GM21360 (cell line): ENCODE measurements around the gene PCNX3.

Experiments used
- ATAC-seq: cut with Tn5 transposase; IDR thresholded peaks from one replicate; pipeline ENCODE4 v1.9.1; 2021; ENCODE audit warnings: mild to moderate bottlenecking, moderate library complexity; ENCODE audit not compliant: unreplicated experiment

Gene PCNX3

DNA sequence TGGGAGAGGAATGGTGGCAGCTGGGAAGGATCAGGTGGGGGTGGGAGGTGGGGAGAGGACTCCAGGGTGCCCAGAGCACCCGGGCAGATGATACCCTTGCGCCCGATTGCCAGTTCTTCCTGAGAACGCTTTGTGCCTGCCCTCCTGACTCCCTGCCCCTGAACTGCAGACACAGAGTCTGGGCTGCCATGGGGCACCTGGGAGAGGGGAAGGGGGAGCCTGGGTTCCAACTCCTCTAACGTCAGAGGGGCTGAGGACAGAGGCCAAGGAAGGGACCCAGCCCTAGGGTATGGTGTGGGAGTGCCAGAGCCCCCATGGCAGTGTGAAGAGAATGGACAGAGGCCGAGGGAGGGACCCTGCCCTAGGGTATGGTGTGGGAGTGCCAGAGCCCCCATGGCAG is 19.1 kb upstream of the PCNX3 start:
- ATAC-seq = no peak

DNA sequence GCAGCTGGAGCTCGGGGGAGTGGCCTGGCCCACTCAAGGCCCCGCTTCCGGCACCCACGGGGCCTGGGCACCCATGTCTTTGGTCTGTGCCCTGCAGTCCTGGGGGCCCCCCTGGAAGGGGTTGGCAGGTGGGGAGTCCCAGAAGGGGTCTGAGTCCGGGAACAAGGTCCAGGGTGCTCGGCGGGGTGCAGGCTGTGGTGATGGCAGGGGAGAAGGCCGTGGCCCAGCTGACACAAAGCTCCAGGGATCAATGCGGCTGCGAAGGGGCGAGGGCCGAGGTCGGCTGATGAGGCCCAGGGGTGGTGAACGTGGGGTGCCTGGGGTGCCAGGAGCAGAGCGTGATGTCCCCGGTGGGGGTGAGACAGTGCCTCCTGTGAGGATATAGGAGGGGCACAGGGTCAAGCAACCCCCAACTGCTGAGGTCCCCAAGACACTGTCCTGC is 17.3 kb upstream of the PCNX3 start:
- no peak for ATAC-seq

DNA sequence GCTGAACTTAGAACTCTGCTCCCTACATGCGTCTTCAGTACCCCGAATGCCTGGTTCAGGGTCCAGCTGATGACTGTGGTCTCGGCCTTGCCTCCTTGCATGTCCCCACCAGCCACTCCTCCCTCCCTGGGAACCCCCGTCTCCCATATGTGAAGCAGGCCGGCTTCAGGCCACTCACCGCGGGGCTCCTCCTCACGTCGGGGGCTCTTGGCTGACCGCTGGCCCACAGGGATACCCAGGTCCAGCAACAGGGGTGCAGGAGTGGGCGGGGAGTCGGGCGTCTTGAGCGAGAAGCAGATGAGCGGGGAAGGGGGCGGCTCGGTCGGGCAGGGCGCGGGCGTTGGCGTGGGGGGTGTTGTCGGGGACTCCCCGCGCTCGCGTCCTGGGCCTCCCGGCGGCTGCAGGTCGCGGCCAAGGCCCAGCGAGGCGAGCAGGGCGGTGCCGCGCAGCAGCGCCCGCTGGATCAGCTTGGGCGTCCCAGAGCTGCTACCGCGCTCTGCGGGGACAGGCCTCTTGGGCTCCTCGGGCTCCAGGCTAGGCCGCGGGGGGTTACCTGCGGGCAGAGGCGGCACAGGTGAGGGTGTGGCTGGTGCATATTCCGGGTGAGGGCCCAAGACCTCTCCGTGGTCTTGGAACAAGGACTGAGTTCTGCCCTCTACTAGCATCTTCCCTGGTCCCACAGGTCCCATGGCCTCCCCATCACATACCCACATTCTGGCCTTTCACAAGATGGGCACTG is 16.2 kb upstream of the PCNX3 start:
- ATAC-seq = no peak

DNA sequence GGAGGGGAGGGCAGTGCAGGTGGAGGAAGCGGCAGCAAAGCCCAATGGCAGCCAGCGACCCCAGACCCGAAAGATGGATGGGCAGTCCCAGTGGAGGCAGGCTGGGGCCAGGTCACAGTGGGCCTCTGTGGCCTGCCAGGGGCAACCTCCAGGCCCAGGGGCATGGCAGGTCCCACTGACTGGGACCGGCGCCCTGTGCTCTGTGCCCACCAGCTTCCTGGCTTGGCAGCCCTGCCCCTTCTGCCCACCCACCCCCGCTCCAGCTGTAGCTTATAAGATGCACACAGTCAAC is 15.7 kb upstream of the PCNX3 start:
- ATAC-seq = no peak

DNA sequence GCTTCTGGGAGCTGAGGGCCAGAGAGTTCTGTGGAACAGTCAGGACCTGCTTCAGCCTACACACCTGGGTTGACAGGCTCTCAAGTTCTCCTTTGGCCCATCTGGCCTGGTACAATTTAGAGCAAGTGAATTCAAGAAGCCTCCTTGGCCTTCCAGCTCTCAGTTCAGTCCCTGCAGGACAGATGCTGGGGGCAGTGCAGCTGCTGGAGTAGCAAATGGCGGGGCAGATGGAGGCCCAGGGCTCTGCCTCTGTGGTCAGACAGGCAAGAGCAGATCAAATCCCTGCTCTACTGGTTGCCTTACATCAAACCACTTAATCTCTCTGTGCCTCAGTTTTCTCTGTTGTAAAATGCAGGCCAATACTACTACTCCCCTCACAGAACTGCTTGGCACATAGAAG is 11.3 kb upstream of the PCNX3 start:
- ATAC-seq = no peak

DNA sequence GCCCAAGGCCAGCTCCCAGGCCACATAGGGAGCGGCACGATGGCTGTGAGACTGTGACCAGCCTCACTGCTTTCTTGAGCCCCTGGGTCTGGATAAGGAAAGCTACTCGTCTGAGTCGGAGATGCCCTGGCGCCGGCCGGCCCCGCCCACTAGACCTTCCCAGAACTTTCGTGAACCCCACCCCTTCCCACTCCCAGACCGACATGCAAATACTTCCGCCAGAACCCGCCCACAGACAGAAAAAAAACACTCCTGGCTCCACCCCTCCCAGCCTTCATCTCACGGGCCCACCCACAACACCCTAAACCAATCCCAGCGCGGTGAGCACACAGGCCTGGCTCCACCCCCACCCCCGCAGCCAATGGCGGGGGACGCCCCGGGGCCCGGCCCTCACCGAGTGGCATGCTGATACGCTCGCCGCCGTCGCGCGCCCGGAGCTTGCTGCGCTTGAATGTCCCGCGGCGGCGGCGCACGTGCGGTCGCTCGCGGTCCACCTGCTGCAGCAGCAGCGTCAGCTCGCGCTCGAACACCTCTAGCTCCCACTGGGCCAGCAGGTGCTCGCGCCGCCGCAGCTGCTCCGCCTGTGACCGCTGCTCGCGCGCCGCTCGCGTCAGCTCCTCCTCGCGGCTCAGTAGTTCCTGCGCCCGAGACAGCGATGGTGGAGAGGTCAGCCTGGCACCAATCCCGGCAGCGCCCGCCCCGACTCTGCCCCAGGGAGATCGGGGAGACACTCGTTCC is 8.5 kb upstream of the PCNX3 start:
- no peak for ATAC-seq

DNA sequence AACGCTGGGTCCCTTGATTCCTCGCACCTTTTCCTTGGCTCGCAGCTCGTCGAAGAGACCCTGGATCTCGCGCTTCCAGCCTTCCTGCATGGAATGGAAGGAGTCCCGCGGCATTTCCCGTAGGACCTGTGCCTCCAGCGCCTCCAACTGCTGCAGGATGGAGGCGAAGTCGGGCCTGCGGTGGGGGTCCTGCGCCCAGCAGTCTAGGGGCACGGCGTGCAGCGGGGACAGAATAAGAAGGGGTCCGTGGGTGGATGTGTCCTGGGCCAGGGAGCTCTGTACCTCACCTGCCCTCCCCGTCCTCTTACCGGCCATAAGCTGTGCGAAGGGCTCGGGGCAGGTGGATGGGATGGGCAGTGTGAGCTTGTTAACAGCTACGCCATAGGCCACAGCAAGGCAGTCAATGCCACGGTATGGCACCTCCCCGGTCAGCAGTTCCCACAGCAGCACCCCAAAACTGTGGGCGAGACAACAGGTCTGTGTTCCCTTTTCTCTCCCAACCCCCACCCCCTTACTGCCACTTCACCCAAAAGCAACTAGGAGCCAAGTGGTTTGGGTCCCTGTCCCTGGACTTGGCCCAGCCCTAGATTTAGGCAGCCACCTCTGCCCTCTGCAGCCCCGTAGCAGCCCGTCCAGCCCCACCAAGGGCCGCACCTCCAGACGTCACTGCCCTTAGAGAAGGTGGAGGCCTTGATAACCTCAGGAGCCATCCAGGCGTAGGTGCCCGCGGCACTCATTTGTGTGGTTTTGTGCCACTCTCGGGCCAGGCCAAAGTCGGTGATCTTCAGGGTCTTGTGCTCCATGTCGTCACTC is 7.8 kb upstream of the PCNX3 start:
- ATAC-seq = no peak

DNA sequence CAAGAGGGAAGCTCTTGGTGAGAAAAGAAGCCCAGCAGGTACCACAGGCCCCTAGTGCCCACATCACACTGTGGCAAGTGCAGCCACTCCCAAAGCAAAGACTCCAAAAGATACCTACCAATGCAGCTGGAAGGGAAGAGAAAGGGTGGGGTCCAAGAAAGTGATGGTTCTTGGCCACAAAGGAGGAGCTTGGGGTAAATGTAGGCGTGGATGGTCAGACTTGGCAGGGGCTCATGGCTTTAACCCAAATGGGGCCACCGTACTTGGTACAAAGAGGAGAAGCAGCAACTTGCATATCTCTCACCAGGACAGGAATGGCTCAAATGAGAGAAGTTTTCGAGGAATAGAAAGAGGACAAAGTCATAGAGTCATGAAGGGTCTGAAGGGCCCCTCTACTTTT is 6.3 kb upstream of the PCNX3 start:
- no peak for ATAC-seq

DNA sequence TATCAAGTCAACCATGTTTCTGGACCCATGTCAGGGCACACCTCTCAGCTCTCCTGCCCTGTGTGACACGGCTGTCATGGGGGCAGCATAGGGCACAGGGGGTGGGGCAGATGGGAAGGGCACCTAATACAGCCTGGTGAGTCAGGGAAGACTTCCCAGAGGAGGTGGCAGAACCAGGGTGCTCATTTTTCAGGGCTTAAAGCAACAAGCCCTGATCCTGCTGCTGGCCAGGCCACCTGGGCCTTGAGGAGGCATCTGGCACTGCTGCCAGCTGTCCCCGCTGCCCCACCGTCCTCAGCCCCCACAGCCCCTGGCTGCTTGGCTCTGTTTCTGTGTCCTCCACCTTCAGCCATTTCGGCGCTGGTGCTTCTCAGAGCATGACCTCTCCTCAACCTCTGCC is 5.9 kb upstream of the PCNX3 start:
- ATAC-seq = no peak

DNA sequence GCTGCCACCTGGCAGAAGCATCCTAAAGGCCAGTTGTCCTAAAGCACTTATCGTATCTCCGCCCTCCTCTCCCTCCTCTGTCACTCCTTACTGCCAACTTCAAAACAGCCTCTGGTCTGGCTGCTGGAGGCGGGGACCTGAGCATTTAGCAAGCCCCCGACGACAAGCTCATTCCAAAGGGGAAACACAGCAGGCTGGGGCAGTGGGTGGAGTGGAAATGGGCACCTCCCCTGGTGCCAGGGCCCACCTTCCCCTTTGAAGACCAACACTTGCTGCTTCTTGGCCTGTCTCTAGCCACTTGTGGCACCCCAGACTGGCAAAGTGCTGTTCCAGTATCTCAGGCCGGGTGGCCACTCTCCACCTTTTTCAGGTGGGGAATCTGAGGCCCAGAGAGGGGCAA is 5.2 kb upstream of the PCNX3 start:
- ATAC-seq = no peak

DNA sequence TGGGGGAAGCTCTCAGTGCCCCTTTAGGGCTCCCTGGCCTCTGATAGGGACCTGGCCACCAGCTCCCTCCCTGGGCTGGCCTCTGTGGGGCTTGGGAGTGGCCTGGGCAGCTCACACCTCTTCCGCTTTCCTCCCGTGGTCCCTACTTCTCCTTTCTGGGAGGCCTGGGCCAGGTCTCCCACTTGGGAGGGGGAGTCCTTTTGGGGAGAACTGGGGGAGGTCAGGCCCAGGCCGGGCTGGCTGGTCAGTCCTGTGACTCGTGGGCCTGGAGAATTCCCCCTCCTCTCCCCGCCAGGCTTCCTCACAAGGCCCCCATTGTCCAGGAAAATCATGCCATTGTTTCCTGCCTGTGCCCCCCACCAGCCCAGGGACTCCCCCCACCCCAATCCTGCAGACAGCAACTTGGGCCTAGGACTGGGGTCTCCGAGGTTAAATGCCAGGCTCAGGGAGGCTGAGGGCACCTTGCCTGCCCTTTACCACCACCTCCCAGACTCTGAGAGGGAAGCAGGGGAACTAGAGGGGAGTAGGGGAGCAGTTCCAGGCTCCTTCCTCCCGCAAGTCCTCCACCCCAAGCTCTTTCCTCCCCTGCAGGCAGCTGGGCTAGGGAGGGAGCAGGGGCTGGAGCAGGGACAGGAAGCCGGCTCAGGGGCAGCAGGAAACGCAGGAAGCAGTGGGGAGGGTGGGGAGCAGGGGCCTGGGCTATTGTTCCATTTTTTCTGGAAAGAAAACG is 4.4 kb upstream of the PCNX3 start:
- ATAC-seq = no peak

DNA sequence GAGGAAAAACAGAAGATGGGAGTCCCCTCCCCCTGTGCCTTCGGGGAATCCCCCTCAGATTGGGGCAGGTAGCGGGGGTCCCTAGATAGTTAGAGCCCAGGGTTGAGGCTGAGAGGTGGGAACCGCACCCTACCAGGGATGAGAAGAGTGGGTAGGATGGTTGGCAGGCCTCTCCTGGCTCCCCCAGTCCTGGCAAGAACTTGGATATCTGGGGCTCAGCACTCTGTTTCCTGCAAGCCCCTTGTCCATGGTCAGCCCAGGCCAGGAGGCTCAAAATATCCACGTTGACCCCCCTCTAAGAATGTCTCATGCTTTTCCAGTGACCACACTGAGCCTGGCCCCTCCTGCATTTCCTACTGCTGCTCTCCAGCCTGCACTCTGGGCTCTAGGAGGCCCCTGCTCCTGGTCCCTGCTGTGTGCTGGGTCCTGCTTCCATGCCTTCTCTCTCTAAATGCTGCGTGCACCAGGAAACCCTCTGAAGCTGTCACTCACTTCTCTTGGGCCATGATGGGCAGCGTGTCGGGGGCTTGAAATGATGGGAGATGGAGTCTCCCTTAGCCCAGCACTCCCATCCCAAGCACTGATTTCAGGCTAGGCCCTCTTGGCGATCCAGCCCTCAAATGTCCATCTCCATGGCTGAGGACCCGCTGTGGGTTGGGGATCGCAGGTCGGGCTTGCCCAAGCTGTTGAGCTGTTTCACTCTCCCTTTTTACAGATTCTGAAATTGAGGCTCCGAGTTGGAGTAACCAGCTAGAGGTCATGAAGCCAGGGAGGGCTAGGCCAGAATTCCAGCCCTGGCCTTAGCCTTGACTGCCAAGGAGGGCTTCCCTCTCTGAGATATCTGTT is 3.6 kb upstream of the PCNX3 start:
- ATAC-seq = no peak

DNA sequence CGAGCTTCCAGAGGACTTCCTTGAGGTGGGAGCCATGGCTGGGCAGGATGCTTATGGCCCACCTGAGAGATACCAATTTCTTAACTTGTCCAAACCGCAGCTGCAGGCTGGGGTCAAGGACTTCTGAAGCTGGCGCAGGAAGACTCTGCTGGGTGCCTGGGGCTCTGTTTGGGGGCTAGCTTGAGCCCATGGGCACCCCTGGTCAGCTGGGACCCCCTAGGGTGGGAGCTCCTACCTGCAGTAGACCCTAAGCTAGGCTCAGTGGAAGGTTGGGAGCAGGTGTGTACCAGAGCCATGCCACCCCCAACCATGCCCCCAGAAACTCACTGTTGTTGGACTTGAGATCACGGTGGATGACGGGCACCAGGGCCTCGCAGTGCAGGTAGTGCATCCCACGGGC is 2.9 kb upstream of the PCNX3 start:
- no peak for ATAC-seq

DNA sequence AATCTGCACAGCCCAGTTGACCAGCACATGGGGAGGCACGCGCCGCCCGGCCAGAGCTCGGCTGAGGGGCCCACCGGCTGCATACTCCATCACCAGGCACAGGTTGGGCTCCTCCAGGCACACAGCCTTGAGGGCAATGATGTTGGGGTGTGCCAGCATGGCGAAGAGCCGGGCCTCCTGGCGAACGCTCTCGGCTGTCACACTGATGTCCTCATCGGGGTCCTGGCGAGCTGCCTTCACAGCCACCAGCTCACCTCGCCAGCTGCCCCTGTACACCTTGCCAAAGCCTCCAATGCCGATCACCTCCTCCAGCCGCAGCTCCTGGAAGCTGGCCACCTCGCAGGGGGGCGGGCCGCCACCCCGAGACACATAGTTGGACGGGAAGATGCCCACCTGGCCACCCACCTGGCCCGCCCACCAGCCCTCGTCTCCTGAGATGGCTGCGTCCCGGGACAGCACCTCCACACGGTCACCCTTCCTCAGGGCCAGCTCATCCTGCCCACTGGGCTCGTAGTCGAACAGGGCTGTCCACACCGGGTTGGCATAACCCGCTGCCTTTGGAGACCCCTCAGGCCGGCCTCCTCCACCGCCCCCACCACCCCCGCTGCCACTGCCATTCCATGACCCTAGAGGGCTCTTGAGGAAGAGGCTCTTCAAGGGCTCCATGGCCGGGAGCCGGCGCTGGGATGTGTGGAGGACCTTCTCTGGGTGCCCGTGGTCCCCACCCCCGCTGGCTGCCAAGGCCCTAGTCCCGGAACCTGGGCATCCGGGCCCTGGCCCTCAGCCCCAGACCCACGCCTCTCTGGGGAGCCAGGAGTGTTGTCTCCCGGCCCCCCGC is 2.3 kb upstream of the PCNX3 start:
- no peak for ATAC-seq

DNA sequence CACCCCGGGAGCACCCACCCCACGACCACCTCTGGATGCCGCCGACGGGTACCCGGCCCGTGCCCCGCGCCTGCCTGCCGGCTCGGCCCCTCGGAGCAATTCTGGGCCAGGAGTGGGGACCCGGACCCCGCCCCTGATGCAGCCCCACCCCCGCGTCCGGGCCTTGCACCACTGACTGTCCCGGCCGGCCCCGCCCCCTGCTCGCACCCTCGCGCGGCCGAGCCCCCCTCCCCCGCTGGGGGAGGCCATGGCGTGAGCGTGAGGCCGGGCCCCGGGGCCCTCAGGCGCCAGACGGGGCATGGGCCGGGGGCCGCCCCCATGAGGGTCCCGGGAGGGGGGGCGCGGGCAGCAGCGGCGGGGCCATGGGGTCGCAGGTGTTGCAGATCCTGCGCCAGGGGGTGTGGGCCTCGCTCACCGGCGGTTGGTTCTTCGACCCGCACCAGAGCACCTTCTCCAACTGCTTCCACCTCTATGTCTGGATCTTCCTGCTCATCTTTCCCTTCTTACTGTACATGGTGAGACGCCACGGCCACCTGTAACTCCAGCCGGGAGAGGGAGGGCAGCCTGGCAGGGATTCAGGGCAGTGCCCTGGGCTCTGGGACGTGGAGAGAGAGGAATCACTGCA is 486 bp downstream of the PCNX3 start:
- ATAC-seq = no peak

DNA sequence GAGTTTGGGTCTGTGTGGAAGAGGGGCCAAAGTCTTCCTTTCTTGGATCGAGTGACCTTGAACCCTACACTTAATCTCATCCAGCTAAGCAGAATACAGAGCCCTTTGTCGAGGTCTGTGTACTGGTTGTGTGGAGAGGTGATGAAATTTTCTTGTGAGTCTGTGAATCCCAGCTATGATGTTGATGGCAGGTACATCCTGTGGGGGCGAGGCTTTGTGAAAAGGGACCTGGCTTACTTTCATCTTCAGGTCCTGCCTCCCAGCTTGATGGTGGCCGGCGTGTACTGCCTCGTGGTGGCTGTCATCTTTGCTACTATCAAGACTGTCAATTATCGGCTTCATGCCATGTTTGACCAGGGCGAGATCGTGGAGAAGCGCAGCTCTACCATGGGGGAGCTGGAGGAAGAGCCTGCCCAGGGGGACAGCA is 1.0 kb downstream of the PCNX3 start:
- no peak for ATAC-seq

DNA sequence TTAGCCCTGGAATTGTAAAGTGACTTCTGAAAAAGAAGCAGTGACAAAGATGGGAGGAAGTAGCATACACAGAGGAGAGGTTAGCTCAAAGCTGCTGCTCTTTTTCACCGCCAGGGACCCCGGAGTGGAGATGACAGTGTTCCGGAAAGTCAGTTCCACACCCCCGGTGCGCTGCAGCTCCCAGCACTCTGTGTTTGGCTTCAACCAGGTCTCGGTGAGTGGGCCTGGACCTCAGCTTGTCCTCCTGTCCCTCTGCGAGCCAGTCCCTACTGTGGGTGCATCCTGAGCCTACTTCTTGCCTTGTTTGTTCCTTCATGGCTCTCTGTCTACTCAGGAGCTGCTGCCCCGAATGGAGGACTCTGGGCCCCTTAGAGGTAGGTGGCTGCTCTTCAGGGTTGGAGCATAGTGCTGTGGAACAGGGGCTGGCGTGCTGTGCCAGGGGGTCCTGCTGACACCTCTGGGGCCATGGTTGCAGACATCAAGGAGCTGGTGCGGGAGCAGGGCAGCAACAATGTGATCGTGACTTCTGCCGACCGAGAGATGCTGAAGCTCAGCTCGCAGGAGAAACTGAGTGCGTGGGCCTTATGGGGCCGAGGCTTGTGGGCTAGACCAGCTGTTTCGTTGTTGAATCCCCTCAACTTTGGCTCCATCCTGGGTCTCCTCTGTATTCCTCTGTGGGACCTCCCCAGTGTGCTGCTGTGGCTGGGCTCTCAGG is 1.7 kb downstream of the PCNX3 start:
- no peak for ATAC-seq

DNA sequence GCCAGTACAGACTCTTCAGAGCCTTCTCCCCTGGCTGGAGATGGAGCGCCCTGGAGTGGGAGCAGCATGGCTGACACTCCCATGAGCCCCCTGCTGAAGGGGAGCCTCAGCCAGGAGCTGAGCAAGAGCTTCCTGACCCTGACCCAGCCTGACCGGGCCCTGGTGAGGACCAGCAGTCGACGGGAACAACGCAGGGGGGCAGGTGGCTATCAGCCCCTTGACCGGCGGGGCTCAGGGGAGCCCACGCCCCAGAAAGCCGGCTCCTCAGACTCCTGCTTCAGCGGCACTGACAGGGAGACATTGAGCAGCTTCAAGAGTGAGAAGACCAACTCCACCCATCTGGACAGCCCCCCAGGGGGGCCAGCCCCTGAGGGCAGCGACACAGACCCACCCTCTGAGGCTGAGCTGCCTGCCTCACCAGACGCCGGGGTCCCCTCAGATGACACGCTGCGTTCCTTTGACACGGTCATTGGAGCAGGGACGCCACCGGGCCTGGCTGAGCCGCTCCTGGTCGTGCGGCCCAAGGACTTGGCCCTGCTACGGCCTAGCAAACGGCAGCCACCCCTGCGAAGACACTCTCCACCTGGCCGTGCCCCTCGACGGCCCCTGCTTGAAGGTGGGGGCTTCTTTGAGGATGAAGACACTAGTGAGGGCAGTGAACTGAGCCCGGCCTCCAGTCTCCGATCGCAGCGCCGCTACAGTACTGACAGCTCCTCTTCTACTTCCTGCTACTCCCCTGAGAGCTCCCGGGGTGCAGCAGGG is 2.6 kb downstream of the PCNX3 start:
- ATAC-seq = no peak
